ENCODE measurements around the gene PSME1. TPM values are rescaled to one million over a fixed set of nuclear protein-coding genes. Genes with fewer than 3 reads are reported as not detected.

PSME1 gene
- total and polyA plus RNA-seq, 10 of the 15 experiments (the other 5 are each of a cell fraction or from before 2014, with no cell fraction given): 250 to 1,378 (median 412) TPM

- Histone ChIP-seq H3K4me2 (ENCODE audit: control insufficient read depth, insufficient read depth) (peak within 1 kb of the TSS; percentile 72), H3K4me1 (ENCODE audit: control insufficient read depth, insufficient read depth, low read length) (no peaks in the 10 kb centered on the region), H3K9ac (ENCODE audit: control insufficient read depth, insufficient read depth, low read length) (peak within 1 kb of the TSS; percentile 69), H3K36me3 (ENCODE audit: control insufficient read depth in 2 of 2, insufficient read depth in 2 of 2, low read length in 1 of 2) (peaks cover 1 to 14% of the 10 kb centered on the region in 2 experiments), H3K79me2 (ENCODE audit: control insufficient read depth, insufficient read depth, low read length) (peaks cover 6% of the 10 kb centered on the region), H4K20me1 (ENCODE audit: control insufficient read depth, insufficient read depth) (no peaks in the 10 kb centered on the region), H3K4me3 (peak within 1 kb of the TSS; percentile 62), H2AFZ (ENCODE audit: control insufficient read depth, low read depth, low read length) (no peak within 1 kb of the TSS; the same call in 1 of the 2 replicates), H3K27ac (ENCODE audit: control insufficient read depth, insufficient read depth) (peak within 1 kb of the TSS; percentile 68), H3K27me3 (replicated peaks in 1 of 2; ENCODE audit: control insufficient read depth in 2 of 2, insufficient read depth in 2 of 2, low read length in 1 of 2) (no peaks in the 10 kb centered on the region), H3K9me3 (replicated peaks; ENCODE audit: control insufficient read depth, insufficient read depth, low read length) (no peaks in the 10 kb centered on the region)
- BruUV-seq (replicated peaks): no TSS peak
- peak; percentile 82 for DNase-seq (ENCODE audit: low read depth, low spot score)
- FAIRE-seq: peak; percentile 81
- in situ Hi-C loops (cut with MboI) (no loop called here), intact Hi-C loops (cut with micrococcal nuclease; ENCODE audit: unreplicated experiment) (loop anchor here (2.0 kb wide), 1 partner anchor 57 kb away; the partner anchor contains the start of genes DCAF11 and NRL)
- POLR2A ChIA-PET: interaction anchor here (0.7 to 2.8 kb wide), 10 partner anchors 9 to 80 kb away, joined by 3 to 11 read pairs (median 7); partner anchors contain the start of genes CHMP4A, IPO4, IRF9 and PSME2
- RAD21 ChIA-PET (ENCODE audit: unreplicated experiment): interaction anchor here (1.0 to 1.1 kb wide), 2 partner anchors 10 kb away, joined by 4 to 5 read pairs; partner anchors contain the start of gene IRF9
- peak; percentile 90 for ATAC-seq
- SMC1A ChIA-PET (ENCODE audit: uncharacterized antibody, unreplicated experiment): interaction anchor here (0.6 to 1.6 kb wide), 4 partner anchors 10 to 76 kb away, joined by 3 to 9 read pairs (median 3); partner anchors contain the start of genes IRF9, PSME2 and RNF31
- 15% methylated on average over 59 of the region's 63 CpGs for WGBS (ENCODE audit: insufficient coverage, insufficient replicate concordance, low lambda C conversion rate, missing lambda C conversion rate)
- CTCF ChIA-PET: interaction anchor here (1.1 to 2.2 kb wide), 6 partner anchors 10 to 162 kb away, joined by 3 to 18 read pairs (median 3); partner anchors contain the start of genes DHRS1, IPO4, IRF9 and MDP1
- TF ChIP-seq RFX5 (IDR thresholded peaks at IDR 0.05; ENCODE audit: low read depth, low read length): peak; percentile 87
- TF ChIP-seq HDGF (IDR thresholded peaks at IDR 0.05): peak; percentile 20; the same call in 1 of the 2 replicates
- TF ChIP-seq RELA (IDR thresholded peaks at IDR 0.05; ENCODE audit: borderline replicate concordance, partially characterized antibody): no peak
- peak; percentile 70 for TF ChIP-seq BCL3 (IDR thresholded peaks at IDR 0.05; ENCODE audit: borderline replicate concordance, insufficient read depth, low read depth, low read length, poor library complexity, severe bottlenecking)
- 0 out of 2 replicates have a peak, but pooled peaks have one; percentile 24 for TF ChIP-seq ATF2 (IDR thresholded peaks at IDR 0.05; ENCODE audit: low read length)
- no peak for TF ChIP-seq IRF5 (IDR thresholded peaks at IDR 0.05; ENCODE audit: borderline replicate concordance)
- TF ChIP-seq EGR1 (IDR thresholded peaks at IDR 0.05; ENCODE audit: borderline replicate concordance in 1 of 2, low read depth in 2 of 2, low read length in 2 of 2): peak in 1 of 2 experiments; percentile 24; a peak in 1 of 3 replicates
- no peak for TF ChIP-seq ASH2L (IDR thresholded peaks at IDR 0.05; ENCODE audit: borderline replicate concordance, low read depth)
- TF ChIP-seq MTA2 (IDR thresholded peaks at IDR 0.05; ENCODE audit: low read depth): no peak
- TF ChIP-seq NRF1 (conservative IDR thresholded peaks at IDR 0.05; ENCODE audit: low read depth, low read length): no peak
- TF ChIP-seq FOXK2 (IDR thresholded peaks at IDR 0.05): peak; percentile 12; the same call in 1 of the 2 replicates
- no peak for TF ChIP-seq SMAD1 (IDR thresholded peaks at IDR 0.05; ENCODE audit: low read depth, partially characterized antibody)
- TF ChIP-seq ESRRA (IDR thresholded peaks at IDR 0.05; ENCODE audit: low read length): no peak
Measured at GRCh38 chr14:24171422-24172260, 35.6 kb downstream of the PSME1 start, which contains the start of gene REC8. Gene REC8, plus strand, starts transcription at chr14:24172080. Its CDS starts 473 bp downstream, at chr14:24172553.
